Islet precursor cell (in vitro differentiated cells): Measurements from ENCODE around the gene ELFN1.
"Not testable (repeated sequence)": the region's sequence is repeated elsewhere in the genome, so short reads cannot be mapped to it uniquely, and the experiment has no call there.

Experiments
- DNase-seq: peaks from one replicate; pipeline ENCODE4 v3.0.0-alpha.2; 2018

Gene ELFN1

DNA sequence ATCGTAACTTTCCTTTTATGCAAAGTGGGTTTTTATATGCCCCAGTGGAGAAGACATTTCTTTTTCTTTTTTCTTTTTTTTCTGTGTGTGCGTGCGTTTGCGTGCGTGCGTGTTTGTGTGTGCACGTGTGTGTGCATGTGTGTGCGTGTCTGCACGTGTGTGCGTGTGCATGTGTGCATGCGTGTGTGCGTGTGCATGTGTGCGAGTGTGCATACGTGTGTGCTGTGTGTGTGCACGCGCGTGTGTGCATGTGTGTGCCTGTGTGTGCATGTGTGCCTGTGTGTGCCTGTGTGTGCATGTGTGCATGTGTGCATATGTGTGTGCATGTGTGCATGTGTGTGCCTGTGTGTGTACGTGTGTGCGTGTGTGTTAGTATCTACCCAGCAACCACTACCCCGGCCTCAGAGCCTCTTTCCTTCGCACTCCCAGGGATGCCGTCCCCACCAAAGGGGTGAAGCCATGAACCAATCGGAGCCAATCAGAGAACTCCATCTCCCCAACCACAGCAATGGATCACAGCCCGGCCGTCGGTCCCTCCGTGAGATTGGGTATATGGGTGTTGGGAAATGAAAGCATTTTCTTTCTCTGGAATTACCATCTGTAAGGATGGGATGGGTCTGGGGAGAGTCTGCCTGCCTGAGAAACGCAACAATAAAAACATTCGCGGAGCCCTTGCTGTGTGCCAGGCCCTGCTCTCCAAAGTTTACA lies 92.3 kb downstream of the ELFN1 start:
- no peak for DNase-seq

DNA sequence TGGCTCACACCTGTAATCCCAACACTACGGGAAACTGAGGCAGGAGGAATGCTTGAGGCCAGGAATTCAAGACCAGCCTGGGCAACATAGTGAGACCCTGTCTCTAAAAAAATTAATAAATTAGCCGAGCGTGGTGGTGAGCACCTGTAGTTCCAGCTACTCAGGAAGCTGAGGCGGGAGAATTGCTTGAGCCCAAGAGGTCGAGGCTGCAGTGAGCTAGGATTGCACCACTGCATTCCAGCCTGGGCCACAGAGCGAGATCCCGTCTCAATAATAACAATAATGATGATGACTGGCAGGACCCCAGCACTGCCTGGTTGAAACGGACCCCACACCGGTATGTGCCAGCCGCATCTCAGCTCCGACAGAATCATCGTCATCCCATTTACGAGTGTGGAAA lies 93.0 kb downstream of the ELFN1 start:
- no peak for DNase-seq

DNA sequence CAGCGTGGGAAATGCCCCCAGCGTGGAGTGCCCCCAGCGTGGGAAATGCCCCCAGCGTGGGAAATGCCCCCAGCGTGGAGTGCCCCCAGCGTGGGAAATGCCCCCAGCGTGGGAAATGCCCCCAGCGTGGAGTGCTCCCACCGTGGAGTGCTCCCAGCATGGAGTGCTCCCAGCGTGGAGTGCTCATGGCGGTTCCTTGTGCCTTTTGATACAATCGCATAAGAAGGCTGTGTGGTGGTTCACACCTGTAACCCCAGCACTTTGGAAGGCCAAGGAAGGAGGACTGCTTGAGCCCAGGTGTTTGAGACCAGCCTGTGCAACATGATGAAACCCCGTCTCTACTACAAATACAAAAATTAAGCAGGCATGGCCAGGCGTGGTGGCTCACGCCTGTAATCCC lies 93.8 kb downstream of the ELFN1 start:
- DNase-seq, result not testable (repeated sequence)

DNA sequence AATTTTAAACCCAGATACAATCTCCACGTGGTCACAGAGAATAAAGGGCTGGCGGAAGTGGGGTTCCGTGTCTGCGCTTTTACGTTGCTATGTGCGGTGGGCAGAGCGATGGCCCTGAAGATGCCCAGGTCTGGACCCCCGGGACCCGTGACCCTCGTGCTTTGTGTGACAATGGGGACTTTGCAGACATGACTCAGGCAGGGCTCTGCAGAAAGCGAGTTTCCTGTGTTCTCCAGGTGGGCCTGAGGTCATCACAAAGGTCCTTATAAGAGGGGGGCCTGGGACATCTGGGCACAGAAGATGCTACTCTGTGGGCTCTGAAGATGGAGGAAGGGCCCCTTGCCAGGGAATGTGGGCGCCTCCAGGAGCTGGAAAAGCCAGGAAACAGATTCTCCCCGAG lies 95.3 kb downstream of the ELFN1 start:
- no peak for DNase-seq

DNA sequence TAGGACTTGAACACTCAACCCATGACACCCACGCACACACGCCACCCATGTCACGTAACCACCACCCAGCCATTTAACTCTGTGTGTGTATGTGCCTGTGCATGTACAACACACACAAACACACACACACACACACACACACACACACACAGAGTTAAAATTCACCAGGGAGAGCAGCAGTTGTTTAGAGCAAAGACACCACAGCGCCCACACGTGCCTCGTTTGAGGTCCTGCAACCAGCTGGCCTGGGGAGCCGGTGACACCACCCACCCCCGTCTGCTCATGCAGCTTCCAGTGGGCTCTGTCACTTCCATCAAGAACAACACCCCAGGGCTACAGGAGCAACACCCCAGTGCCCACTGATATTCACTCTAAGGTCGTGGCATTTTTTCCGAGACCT lies 97.4 kb downstream of the ELFN1 start:
- no peak for DNase-seq

DNA sequence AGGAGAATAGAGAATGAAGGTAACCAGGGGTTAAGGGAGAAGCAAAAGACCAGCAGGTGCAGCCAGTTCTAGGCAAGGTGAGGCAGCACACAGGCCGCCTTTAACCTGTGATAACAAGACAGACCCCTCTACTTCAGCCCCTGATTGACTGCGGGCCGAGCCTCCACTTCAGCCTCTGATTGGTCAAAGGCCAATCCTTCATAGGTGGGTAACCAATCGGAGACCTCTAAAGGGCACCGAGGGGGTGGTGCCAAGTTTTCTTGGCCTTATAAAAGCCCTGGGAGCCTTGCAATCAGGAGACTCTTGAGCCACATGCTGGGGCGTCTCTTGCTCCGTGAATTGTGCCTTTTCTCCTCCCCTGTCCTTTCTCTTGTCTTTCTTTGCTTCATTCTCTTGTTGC lies 98.8 kb downstream of the ELFN1 start:
- DNase-seq, result no peak

DNA sequence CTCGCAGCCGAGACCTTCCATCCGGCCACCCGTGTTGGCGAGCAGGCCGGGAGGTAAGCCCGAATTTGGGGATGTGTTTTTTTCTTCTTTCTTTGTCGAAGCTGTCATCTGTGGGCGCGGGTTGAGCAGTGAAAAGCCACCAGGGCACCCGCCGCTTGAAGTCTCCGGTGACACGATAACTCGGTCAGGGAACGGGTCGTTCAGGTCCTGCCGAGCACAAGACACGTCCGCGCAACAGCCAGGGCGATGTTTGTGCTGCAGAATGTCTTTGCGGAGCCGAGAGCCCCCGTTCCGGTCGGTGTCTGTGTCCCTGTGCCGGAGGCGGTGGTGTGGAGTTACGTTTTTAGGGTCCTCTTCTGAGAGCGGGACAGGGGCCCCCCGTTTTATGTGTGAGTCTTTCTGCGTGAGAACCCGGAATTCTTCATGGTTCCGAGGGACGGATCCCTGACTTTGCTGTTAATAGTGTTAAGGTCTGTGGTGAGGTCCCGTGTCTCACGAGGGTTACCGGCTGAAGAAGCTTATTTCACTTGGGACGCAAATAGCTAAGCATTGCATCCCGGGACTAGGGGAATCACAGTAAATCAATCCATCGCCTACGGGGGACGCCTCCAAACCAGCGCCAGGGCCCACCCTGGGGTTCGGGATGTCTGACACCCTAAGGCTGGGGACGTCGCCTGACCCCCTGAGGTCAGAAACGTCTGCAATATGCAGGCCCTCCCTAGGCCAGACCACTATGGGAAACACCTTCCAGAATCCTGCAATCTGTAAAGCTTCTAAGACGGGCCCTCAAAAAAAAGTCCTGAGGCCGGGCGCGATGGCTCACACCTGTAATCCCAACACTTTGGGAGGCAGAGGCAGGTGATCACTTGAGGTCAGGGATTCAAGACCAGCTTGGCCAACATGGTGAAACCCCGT lies 99.5 kb downstream of the ELFN1 start:
- no peak for DNase-seq

DNA sequence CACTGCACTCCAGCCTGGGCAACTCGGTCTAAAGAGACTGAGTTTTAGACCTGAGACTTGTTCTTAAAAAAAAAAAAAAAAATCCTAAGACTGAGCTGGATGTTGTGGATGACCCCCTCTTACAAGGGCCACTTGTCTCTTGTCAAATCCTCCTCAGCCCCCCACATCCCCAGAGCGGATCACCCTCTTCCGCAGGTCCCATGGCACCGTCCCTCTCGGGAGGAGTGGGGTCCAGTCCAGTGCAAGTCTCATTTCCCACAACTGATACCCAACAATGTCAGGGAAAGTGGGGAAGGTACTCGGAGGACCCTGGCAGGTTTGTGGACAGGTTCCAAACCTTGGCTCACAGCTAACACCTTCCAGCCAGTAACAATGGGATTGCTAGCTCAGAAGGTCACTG lies 100.3 kb downstream of the ELFN1 start:
- no peak for DNase-seq

DNA sequence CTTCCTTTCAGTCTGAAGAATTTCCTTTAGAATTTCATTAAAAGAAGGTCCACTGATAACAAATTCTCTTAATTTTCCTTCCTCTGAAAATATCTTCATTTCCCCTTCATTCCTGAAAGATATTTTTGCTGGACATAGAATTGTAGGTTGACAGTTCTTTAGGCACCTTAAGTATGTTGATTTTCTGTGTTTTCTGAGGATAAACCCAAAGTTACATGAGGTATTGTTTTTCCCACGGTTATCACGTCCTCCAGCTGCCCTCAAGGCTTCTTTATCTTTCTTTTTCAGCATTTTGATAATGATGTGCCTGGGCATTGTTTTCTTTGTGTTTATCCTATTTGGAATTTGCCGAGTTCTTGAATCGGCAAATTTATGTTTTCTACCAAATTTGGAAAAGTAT lies 105.3 kb downstream of the ELFN1 start:
- no peak for DNase-seq

DNA sequence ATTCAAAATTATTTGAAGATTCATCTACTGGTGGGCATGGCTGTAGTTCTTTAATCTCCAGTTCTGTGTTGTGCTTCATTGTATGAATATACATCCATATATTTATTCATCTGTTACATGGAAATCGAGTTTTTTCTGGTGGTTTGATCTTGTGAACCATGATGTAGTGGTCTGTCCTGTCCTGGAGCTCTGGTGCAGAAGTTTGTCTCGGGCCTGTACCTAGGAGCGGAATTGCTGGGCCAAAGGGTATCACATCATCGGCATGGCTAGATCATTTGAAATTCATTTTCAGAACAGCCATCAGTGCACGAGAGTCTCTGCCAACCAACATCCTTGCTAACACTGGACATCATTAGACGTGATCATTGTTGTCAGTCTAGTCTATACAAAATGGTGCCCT lies 107.0 kb downstream of the ELFN1 start:
- no peak for DNase-seq

DNA sequence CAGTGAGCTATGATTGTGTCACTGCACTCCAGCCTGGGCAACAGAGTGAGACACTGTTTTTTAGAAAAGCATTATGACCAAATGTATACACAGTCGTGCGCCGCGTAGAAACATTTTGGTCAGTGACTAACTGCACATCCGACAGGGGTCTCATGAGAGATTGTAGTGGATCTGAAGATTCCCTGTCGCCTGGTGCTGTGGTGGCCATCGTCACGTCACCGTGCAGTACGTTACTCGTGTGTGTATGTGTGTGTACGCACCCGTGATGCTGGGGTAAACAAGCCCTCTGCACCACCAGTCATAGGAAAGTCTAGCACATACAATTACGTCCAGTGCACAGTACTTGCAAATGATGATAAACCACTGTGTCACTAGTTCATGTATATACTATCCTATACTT lies 109.4 kb downstream of the ELFN1 start:
- DNase-seq, result no peak

DNA sequence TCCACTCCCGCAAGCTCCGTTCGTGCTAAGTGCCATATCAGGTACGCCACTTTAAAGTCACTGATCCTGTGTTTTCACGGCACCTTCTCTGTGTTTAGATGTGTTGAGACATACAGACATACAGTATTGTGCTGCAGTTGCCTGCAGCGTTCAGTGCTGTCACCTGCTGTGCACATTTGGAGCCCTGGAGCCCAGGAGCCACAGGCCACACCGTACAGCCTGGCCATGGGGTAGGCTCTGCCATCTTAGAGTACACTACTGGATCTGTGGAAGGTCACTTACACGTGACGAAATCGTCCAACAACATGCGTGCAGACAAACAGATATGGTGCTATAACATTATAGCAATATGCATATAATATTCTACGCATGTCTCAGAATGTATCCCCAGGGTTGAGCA lies 111.3 kb downstream of the ELFN1 start:
- DNase-seq, result no peak

DNA sequence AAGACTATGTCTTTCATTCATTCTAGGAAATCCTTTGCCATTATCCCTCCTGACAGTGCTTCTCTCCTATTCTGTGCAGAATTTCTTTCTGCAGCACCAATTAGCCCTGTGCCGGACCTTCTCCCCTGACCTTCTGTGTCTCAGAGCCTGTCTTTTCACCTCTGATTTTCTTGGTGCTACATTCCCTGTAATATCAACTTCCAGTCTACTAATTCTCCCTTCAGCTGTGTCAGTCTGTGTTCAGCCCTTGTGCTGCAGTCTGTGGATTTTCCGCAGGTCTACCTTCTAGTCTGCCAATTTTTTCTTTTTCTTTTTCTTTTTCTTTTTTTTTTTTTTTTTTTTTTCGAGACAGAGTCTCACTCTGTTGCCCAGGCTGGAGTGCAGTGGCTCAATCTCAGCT lies 115.8 kb downstream of the ELFN1 start:
- DNase-seq, result no peak

DNA sequence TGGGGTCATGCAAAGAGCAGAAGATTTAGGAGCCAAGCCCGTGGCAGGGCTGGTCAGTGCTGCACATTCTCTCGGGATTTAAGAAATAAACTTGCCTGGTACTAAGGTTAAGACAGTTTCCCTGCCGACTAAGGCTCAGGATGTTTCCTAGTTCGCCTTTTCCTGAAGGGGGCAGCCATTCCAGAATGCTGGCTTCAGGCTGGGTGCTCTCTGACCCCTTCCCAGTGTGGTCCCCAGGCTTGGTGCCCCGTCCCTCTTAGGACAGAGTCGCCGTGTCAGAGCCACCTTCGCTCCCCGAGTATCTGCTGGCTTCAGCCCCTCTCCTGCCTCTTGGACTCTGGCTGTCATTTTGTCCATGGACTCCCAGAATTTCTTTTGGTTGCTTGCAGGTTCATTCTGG lies 117.2 kb downstream of the ELFN1 start:
- no peak for DNase-seq

DNA sequence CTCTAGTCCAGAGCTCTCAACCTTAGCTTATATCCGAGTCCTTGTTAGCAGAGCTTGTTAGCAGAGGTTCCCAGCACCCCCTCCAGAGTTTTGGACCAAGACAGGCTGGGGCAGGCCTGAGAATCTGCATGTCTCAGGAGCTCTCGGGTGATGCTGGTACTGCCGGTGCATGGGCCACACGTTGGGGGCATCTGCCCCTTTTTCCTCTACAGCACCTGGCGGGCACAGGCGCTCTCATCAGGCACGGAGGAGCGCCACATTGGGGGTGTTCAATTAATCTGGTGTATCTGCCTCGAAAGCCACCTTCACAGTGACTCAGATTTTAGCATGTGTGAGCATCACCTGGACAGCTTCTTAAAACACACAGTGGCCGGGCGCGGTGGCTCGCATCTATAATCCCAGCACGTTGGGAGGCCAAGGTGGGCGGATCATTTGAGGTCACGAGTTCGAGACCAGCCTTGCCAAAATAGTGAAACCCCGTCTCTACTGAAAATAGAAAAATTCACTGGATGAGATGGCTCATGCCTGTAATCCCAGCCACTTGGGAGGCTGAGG lies 117.7 kb downstream of the ELFN1 start:
- no peak for DNase-seq

DNA sequence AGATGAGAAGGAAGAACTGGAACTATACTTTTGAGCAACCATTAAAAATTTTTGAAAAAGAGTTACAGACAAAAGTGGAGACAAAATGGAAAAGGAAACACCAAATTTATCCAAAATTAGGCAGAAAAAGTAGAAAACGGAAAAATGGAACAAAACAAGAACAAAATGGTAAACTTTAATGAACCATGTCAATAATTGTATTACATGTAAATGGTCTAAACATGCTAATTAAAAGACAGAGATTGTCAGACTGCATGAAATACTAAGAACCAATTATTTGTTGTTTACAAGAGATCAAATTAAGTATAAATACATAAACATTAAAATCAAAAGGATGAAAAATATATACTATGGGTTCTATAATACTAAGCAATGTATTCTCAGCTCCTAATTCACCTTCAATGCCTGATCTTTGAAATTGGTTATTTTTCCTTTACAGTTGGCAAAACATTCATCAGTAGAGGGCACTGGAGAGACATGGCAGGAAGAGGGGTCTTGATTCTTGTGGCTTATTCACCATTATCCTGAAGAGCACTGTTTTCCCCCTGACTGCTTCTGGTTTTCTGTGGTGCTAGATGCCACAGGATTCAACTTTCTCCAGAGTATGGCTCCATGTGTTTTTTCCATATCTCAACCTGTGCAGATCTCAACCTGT lies 124.9 kb downstream of the ELFN1 start:
- DNase-seq, result no peak
